Measurements from ENCODE around the gene RANBP3.

DNA sequence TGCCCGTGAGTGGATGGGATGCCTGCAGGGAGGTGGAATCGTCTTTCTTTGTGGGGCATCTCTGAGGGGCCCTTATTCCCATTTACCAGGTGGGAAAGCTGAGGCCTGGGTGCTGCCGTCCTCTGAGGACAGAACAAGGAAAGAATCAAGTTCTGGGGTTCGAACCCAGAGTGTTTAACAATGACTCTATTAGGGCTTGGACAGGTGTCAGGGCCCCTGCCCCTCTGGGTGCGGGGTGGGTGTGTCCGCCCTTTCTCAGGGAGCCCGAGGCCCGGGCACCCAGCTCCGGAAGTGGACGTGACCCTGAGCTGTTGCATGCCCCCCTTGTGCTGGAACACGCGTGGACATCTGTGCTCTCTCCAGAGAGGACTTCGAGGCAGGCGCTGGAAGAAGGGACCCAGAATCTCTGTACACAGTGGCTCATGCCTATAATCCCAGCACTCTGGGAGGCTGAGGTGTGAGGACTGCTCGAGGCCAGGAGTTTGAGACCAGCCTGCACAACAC is 85.1 kb downstream of the RANBP3 start:
- TF ChIP-seq, protein P1, sequence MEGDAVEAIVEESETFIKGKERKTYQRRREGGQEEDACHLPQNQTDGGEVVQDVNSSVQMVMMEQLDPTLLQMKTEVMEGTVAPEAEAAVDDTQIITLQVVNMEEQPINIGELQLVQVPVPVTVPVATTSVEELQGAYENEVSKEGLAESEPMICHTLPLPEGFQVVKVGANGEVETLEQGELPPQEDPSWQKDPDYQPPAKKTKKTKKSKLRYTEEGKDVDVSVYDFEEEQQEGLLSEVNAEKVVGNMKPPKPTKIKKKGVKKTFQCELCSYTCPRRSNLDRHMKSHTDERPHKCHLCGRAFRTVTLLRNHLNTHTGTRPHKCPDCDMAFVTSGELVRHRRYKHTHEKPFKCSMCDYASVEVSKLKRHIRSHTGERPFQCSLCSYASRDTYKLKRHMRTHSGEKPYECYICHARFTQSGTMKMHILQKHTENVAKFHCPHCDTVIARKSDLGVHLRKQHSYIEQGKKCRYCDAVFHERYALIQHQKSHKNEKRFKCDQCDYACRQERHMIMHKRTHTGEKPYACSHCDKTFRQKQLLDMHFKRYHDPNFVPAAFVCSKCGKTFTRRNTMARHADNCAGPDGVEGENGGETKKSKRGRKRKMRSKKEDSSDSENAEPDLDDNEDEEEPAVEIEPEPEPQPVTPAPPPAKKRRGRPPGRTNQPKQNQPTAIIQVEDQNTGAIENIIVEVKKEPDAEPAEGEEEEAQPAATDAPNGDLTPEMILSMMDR (IDR thresholded peaks at IDR 0.05) = no peak
- TF ChIP-seq POLR2A (IDR thresholded peaks at IDR 0.05) = no peak
- no peak for TF ChIP-seq POLR2AphosphoS5 (IDR thresholded peaks at IDR 0.05)
